IMR-90 (cell line): Measurements from ENCODE around the gene SUN5. TPM values are rescaled to one million over a fixed set of nuclear protein-coding genes. Genes with fewer than 3 reads are reported as not detected.
A peak's percentile ranks its signal among the peaks of the same experiment; 100 is the strongest.

Experiments used
- ATAC-seq: fragments of 200-7000 bp; cut with Tn5 transposase; 2 replicates; pipeline ENCODE4 v1.9.1; 2020; ENCODE audit warnings: low read depth, mild to moderate bottlenecking, moderate library complexity
- BruUV-seq: library from RNA; stranded (reverse); fragments of 400-500 nt; replicated peaks from 2 replicates; lab custom pipeline; 2021; lab: Mats Ljungman, UMichigan
- CTCF ChIA-PET: fragments of 300-600 bp; formaldehyde crosslinking; extraction: SDS; loops from one replicate; lab custom pipeline; 2021; ENCODE audit warnings: antibody characterized with exemption; lab: Yijun Ruan, JAX
- POLR2A ChIA-PET: fragments of 300-600 bp; sonication (Branson Sonifier 250); formaldehyde crosslinking; loops from one replicate; lab custom pipeline; 2022; ENCODE audit warnings: antibody characterized with exemption; ENCODE audit not compliant: unreplicated experiment; lab: Charles Lee
- DNase-seq: peaks from one replicate; pipeline ENCODE4 v3.0.0; 2013
- H2AFZ ChIP-seq: replicated peaks from 2 replicates; pipeline ENCODE3; 2013; ENCODE audit warnings: low read length, mild to moderate bottlenecking; ENCODE audit not compliant: poor library complexity
- H2AK5ac ChIP-seq: 2 replicates; pipeline ENCODE4 v1.6.1; 2013; ENCODE audit warnings: low read depth, low read length, inconsistent platforms
- H2AK9ac ChIP-seq: replicated peaks from 2 replicates; pipeline ENCODE3; 2013; ENCODE audit warnings: mild to moderate bottlenecking, low read depth, low read length, moderate library complexity; ENCODE audit not compliant: poor library complexity
- H2BK120ac ChIP-seq: 2 replicates; pipeline ENCODE4 v1.6.1; 2013; ENCODE audit warnings: low read depth, low read length, inconsistent platforms
- H2BK15ac ChIP-seq: 3 replicates; pipeline ENCODE4 v1.6.1; 2013; ENCODE audit warnings: low read depth, low read length, inconsistent platforms
- H2BK20ac ChIP-seq: 2 replicates; pipeline ENCODE4 v1.6.1; 2013; ENCODE audit warnings: low read depth, mild to moderate bottlenecking, inconsistent platforms, low read length, moderate library complexity
- H2BK5ac ChIP-seq: 2 replicates; pipeline ENCODE4 v1.6.1; 2013; ENCODE audit warnings: mild to moderate bottlenecking, low read depth, low read length, inconsistent platforms; ENCODE audit not compliant: poor library complexity, severe bottlenecking
- H3K14ac ChIP-seq: replicated peaks from 2 replicates; pipeline ENCODE4 v1.6.1; 2013; ENCODE audit warnings: low read depth, low read length, inconsistent platforms
- H3K18ac ChIP-seq: 2 replicates; pipeline ENCODE4 v1.6.1; 2013; ENCODE audit warnings: low read depth, low read length, control low read depth
- H3K23ac ChIP-seq: 2 replicates; pipeline ENCODE4 v1.6.1; 2013; ENCODE audit warnings: low read depth, low read length, inconsistent platforms
- H3K27ac ChIP-seq: 2 replicates; pipeline ENCODE4 v1.5.1; 2013; ENCODE audit warnings: mild to moderate bottlenecking, control low read depth, low read length; ENCODE audit not compliant: insufficient read depth
- H3K27me3 ChIP-seq: 2 replicates; pipeline ENCODE4 v1.6.1; 2013; ENCODE audit warnings: low read length; ENCODE audit not compliant: control insufficient read depth, insufficient read depth
- H3K36me3 ChIP-seq: 2 replicates; pipeline ENCODE4 v1.6.1; 2013; ENCODE audit warnings: low read length, mixed read lengths; ENCODE audit not compliant: control insufficient read depth, insufficient read depth
- H3K4ac ChIP-seq: 2 replicates; pipeline ENCODE4 v1.6.1; 2013; ENCODE audit warnings: low read depth, low read length, inconsistent platforms
- H3K4me1 ChIP-seq: 2 replicates; pipeline ENCODE4 v1.6.1; 2013; ENCODE audit warnings: low read length, mixed read lengths; ENCODE audit not compliant: control insufficient read depth, insufficient read depth
- H3K4me2 ChIP-seq: 2 replicates; pipeline ENCODE4 v1.6.1; 2013; ENCODE audit warnings: low read depth, mild to moderate bottlenecking, control low read depth, low read length, moderate library complexity
- H3K4me3 ChIP-seq: 2 replicates; pipeline ENCODE4 v1.5.1; 2013; ENCODE audit warnings: low read depth, mild to moderate bottlenecking, control low read depth, low read length, moderate library complexity; ENCODE audit not compliant: insufficient read depth
- H3K56ac ChIP-seq: 2 replicates; pipeline ENCODE4 v1.6.1; 2013; ENCODE audit warnings: low read length, inconsistent platforms; ENCODE audit not compliant: insufficient read depth; ENCODE audit errors: extremely low read depth
- H3K79me1 ChIP-seq, 2 experiments: 2 replicates each; pipeline ENCODE4 v1.6.1; 2013; ENCODE audit warnings: low read length in 2 of 2, inconsistent platforms in 1 of 2, low read depth in 1 of 2
- H3K9ac ChIP-seq: 2 replicates; pipeline ENCODE4 v1.6.1; 2013; ENCODE audit warnings: low read depth, low read length, control low read depth
- H3K9me1 ChIP-seq: 2 replicates; pipeline ENCODE4 v1.6.1; 2013; ENCODE audit warnings: low read length, inconsistent platforms; ENCODE audit not compliant: insufficient read depth
- H3K9me3 ChIP-seq: 2 replicates; pipeline ENCODE4 v1.6.1; 2013; ENCODE audit warnings: low read length; ENCODE audit not compliant: control insufficient read depth, insufficient read depth
- H4K20me1 ChIP-seq: 2 replicates; pipeline ENCODE4 v1.6.1; 2013; ENCODE audit warnings: low read length, inconsistent platforms; ENCODE audit not compliant: insufficient read depth
- H4K5ac ChIP-seq: 2 replicates; pipeline ENCODE4 v1.6.1; 2013; ENCODE audit warnings: mild to moderate bottlenecking, low read depth, low read length, control low read depth
- H4K8ac ChIP-seq, 2 experiments: 2 replicates each; pipeline ENCODE4 v1.6.1; 2013; ENCODE audit warnings: low read depth in 2 of 2, low read length in 2 of 2, control low read depth in 1 of 2, inconsistent platforms in 1 of 2
- H4K91ac ChIP-seq: 2 replicates; pipeline ENCODE4 v1.6.1; 2013; ENCODE audit warnings: low read depth, low read length, inconsistent platforms; ENCODE audit not compliant: insufficient read depth
- FOS ChIP-seq: fragments of 150-350 bp; IDR thresholded peaks from 2 replicates; pipeline ENCODE4 v1.6.1; 2016; ENCODE audit warnings: low read depth, low read length
- RFX5 ChIP-seq: IDR thresholded peaks from 2 replicates; pipeline ENCODE4 v1.8.0; 2012; ENCODE audit warnings: low read depth, mild to moderate bottlenecking, low read length, moderate library complexity
- WGBS, 2 experiments: methylation state at CpG; one replicate each; pipeline versions ENCODE4 v1.1.5 to v1.1.7; 2013; ENCODE audit warnings: missing lambda C conversion rate in 2 of 2; ENCODE audit not compliant: insufficient read length in 1 of 2; ENCODE audit errors: extremely low coverage in 2 of 2; 5-methylcytosine and 5-hydroxymethylcytosine counted together
- dilution Hi-C: fragments of 300-500 bp; cut with HindIII; formaldehyde crosslinking; loops from one replicate; pipeline ENCODE4 v1.14.3; 2018; ENCODE audit warnings: low sequenced_read_pairs; ENCODE audit not compliant: unreplicated experiment
- in situ Hi-C: fragments of 300-500 bp; cut with MboI; formaldehyde crosslinking; loops from 3 replicates; pipeline ENCODE4 v1.14.3; 2019; ENCODE audit warnings: low sequenced_read_pairs, inconsistent platforms, mixed read lengths
- intact Hi-C: fragments of 100-400 bp; cut with micrococcal nuclease; formaldehyde crosslinking; loops from 2 replicates; pipeline ENCODE4 v1.10.0; 2022
- polyA plus RNA-seq, 3 experiments: library from polyadenylated mRNA; depleted of rRNA; stranded (reverse); fragments of >200 nt; gene quantifications; 2 replicates each; pipeline ENCODE4 v1.2.3, GENCODE V29; 2012; ENCODE audit warnings: low replicate concordance in 1 of 3
- total RNA-seq: library from RNA; depleted of rRNA; stranded (reverse); fragments of >200 nt; gene quantifications from 2 replicates; pipeline ENCODE4 v1.2.3, GENCODE V29; 2012
- TF ChIP-seq, protein P1 (sequence below): conservative IDR thresholded peaks from 2 replicates; pipeline ENCODE4 v1.5.1; 2012; ENCODE audit warnings: mild to moderate bottlenecking, low read depth, low read length, improper control_type of control experiment

Gene SUN5
- total and polyA plus RNA-seq, 2 of the 4 experiments (the other 2 are of a cell fraction), result not detected

DNA sequence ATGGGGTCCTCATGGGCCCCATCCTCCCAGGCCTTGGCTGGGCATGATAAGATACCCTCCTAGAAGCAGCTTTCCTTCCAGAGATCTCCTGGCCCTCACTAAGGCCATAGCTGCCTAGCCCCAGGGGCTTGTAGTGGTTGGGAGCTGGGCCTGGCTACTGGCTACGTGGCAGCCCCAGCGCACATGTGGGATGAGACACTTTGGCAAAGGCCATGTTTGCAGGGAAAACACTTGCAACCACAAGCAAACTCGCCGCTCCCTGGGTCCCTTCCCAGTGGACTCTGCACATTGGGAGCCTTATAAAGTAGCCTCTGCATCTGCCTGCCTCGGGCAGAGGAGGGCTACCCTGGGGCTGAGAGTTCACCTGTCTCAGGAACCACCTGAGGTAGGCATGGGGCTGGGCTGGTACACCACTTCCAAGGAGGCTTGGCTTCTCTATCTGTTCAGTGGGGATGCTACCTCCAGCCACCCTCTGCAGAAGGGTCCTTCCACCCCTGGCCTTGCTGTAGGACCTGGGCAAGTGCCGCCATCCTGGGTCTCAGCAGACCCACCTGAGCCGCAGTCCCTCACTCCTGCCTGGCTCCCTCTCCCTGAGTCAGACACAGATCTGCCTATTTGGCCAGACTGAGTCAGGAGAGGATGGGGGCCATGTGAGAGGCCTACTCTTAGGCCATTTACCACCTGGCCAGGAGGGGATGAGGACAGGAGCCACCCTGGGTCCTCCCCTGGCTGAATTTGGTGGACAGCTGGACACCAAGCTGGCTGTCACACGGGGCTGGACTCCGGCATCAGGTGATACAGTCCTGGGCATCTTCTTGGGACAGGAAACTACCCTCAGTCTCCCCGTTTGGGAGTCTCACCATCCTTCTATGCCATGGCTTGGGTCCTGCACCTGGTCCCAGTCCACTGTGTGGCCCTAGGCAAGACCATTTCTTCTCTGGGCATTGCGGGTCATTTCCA, 3.4 kb upstream of the SUN5 start, which contains the start of gene BPIFB2 (continued):
- TF ChIP-seq, protein P1, sequence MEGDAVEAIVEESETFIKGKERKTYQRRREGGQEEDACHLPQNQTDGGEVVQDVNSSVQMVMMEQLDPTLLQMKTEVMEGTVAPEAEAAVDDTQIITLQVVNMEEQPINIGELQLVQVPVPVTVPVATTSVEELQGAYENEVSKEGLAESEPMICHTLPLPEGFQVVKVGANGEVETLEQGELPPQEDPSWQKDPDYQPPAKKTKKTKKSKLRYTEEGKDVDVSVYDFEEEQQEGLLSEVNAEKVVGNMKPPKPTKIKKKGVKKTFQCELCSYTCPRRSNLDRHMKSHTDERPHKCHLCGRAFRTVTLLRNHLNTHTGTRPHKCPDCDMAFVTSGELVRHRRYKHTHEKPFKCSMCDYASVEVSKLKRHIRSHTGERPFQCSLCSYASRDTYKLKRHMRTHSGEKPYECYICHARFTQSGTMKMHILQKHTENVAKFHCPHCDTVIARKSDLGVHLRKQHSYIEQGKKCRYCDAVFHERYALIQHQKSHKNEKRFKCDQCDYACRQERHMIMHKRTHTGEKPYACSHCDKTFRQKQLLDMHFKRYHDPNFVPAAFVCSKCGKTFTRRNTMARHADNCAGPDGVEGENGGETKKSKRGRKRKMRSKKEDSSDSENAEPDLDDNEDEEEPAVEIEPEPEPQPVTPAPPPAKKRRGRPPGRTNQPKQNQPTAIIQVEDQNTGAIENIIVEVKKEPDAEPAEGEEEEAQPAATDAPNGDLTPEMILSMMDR, result no peak

DNA sequence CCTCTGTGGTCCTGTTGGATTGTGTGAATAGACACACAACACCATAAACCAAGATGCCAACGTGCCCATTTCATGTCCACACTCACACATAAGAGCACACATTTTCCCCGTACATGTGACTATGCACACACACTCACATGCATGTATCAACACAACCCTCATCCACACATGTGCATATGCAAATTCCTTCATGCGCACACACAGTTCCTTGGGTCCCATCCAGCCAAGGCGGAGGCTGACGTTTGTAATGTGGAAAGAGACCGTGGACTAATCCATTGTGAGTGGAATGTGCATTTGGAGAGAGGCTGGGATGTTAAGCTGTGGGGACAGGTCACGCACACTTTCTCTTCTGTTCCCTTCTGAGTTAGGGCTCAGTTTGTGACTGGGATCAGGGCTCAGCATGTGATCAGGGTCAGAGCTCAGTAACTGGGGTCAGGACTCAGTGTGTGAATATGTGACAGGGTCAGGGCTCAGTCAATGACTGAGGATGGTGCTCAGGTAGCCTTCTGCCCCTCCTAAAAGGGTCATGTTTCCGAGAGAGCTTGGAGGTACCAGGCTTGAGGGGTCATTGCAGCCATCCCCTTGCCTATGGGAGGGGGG, 2.6 kb upstream of the SUN5 start:
- no peak overlapping the region for H4K5ac ChIP-seq
- H2BK120ac ChIP-seq, result no peak overlapping the region
- no peak overlapping the region for H3K4me2 ChIP-seq
- no peak overlapping the region for H4K91ac ChIP-seq
- H3K4me1 ChIP-seq, result no peaks in the 10 kb centered on the region
- no peak overlapping the region for H3K4ac ChIP-seq
- TF ChIP-seq RFX5, result no peak
- TF ChIP-seq FOS, result no peak
- intact Hi-C loops, result no loop called here
- no peaks in the 10 kb centered on the region for H3K9me3 ChIP-seq
- no peak overlapping the region for H2AK5ac ChIP-seq
- no peak overlapping the region for H3K18ac ChIP-seq
- H3K79me1 ChIP-seq, result no peaks in the 10 kb centered on the region
- no CpG with 5 or more reads among the region's 8 CpGs for WGBS, 2 experiments
- no peak overlapping the region for H3K14ac ChIP-seq
- no peak for ATAC-seq
- H3K36me3 ChIP-seq, result no peaks in the 10 kb centered on the region
- no peak overlapping the region for H3K27ac ChIP-seq
- H2BK20ac ChIP-seq, result no peak overlapping the region
- no peak overlapping the region for H4K8ac ChIP-seq
- no peak overlapping the region for H2AFZ ChIP-seq
- BruUV-seq, result no TSS peak
- ChIA-PET POLR2A (no interaction called here), CTCF (no interaction called here)
- H3K56ac ChIP-seq, result no peak overlapping the region
- H3K9me1 ChIP-seq, result no peaks in the 10 kb centered on the region
- no peak overlapping the region for H3K23ac ChIP-seq
- H3K4me3 ChIP-seq, result no peak overlapping the region
- H3K27me3 ChIP-seq, result peaks cover 3% of the 10 kb centered on the region
- H3K9ac ChIP-seq, result no peak overlapping the region
- H2AK9ac ChIP-seq, result peak overlapping the region; percentile 16
- H2BK5ac ChIP-seq, result no peak overlapping the region
- dilution Hi-C loops, result no loop called here
- no peak overlapping the region for H2BK15ac ChIP-seq
- no peaks in the 10 kb centered on the region; the same call in 1 of the 2 replicates for H4K20me1 ChIP-seq
- no peak for DNase-seq
- in situ Hi-C loops, result no loop called here
